Sigmoid colon (tissue), 7 donors: ENCODE data around the gene GPC6. TPM values are rescaled to one million over a fixed set of nuclear protein-coding genes. Genes with fewer than 3 reads are reported as not detected.

Experiments
- DNase-seq: peaks from one replicate; pipeline ENCODE4 v3.0.0-alpha.2; 2019
- H3K27ac ChIP-seq, 4 donors: fragments of 200-600 bp; sonication (generic); one replicate each; pipeline ENCODE4 v1.5.1; 2016 to 2019; ENCODE audit warnings: mild to moderate bottlenecking in 1 of 4
- H3K27me3 ChIP-seq, 3 donors: fragments of 200-600 bp; sonication (generic); one replicate each; pipeline ENCODE4 v1.5.1; 2019; ENCODE audit warnings: mild to moderate bottlenecking in 1 of 3
- H3K36me3 ChIP-seq, 4 donors: fragments of 200-600 bp; sonication (generic); one replicate each; pipeline ENCODE4 v1.5.1; 2016 to 2019
- H3K4me1 ChIP-seq, 4 donors: fragments of 200-600 bp; sonication (generic); one replicate each; pipeline ENCODE4 v1.5.1; 2017 to 2019
- H3K4me3 ChIP-seq, 4 donors: fragments of 200-600 bp; sonication (generic); one replicate each; pipeline ENCODE4 v1.5.1; 2017 to 2019; ENCODE audit warnings: mild to moderate bottlenecking in 2 of 4, moderate library complexity in 1 of 4
- H3K9me3 ChIP-seq, 4 donors: fragments of 200-600 bp in 3 of 4; sonication (generic) in 3 of 4; one replicate each; pipeline versions ENCODE4 v1.5.1 to v1.6.1; 2013 to 2019
- CTCF ChIP-seq, 4 experiments: fragments of 450-650 bp in 3 of 4; fragments of 200-600 bp in 1 of 4; IDR thresholded peaks; one replicate each; pipeline ENCODE4 v1.5.1; 2016 to 2019; ENCODE audit warnings: antibody characterized with exemption in 4 of 4, mild to moderate bottlenecking in 3 of 4, moderate library complexity in 2 of 4
- EP300 ChIP-seq, 4 donors: sonication (generic); formaldehyde crosslinking; IDR thresholded peaks; one replicate each; pipeline ENCODE4 v1.6.1; 2017; ENCODE audit warnings: antibody characterized with exemption in 4 of 4
- POLR2A ChIP-seq, 2 donors: fragments of 450-650 bp; IDR thresholded peaks; one replicate each; pipeline ENCODE4 v1.6.1; 2016; ENCODE audit warnings: antibody characterized with exemption in 2 of 2, mild to moderate bottlenecking in 2 of 2, moderate library complexity in 2 of 2
- POLR2AphosphoS5 ChIP-seq, 4 donors: sonication (generic); formaldehyde crosslinking; IDR thresholded peaks; one replicate each; pipeline ENCODE4 v1.6.1; 2017; ENCODE audit warnings: antibody characterized with exemption in 4 of 4
- WGBS, 2 donors: extraction: QIAGEN DNeasy Blood & Tissue Kit; methylation state at CpG; one replicate each; pipeline ENCODE4 v1.1.7; 2013; 5-methylcytosine and 5-hydroxymethylcytosine counted together
- intact Hi-C: fragments of 100-400 bp; cut with DNase I; formaldehyde crosslinking; loops from one replicate; pipeline ENCODE4 v1.15.1; 2023
- polyA plus RNA-seq, 3 donors: library from polyadenylated mRNA; stranded (reverse); fragments of 200-250 nt; gene quantifications; one replicate each; pipeline ENCODE4 v1.2.3, GENCODE V29; 2013
- total RNA-seq, 4 donors: library from RNA; depleted of rRNA; stranded (reverse); fragments of >200 nt; gene quantifications; one replicate each; pipeline ENCODE4 v1.1.0, GENCODE V29; 2016
- donor health status: healthy with polysubstance abuse.
- donor health status: Bipolar disorder and iron deficiency.
- donor health status: healthy.

The GPC6 gene
- total and polyA plus RNA-seq, 7 donors, result 0.23 to 27.5 (median 14.4) TPM

- H3K4me1 ChIP-seq, result peaks cover 0 to 23% (median 10%) of the 10 kb centered on the region in 4 donors
- peaks cover 0 to 28% (median 0%) of the 10 kb centered on the region in 3 donors for H3K27me3 ChIP-seq
- WGBS, 2 donors, result 2% methylated on average over 62 of the region's 62 CpGs
- no peak for TF ChIP-seq POLR2A (IDR thresholded peaks at IDR 0.05)
- TF ChIP-seq CTCF (IDR thresholded peaks at IDR 0.05), result peak in 2 of 4 experiments; percentile 12 to 52
- peak in 3 of 4 donors; percentile 7 to 40 (median 17) for TF ChIP-seq POLR2AphosphoS5 (IDR thresholded peaks at IDR 0.05)
- H3K27ac ChIP-seq, result peak overlapping the region; percentile 71 to 81 (median 77)
- H3K4me3 ChIP-seq, result peak overlapping the region; percentile 55 to 67 (median 59)
- no peaks in the 10 kb centered on the region for H3K36me3 ChIP-seq
- peak; percentile 86 for DNase-seq
- intact Hi-C loops, result loop anchor here (5.0 kb wide), 1 partner anchor 1134 kb away; no protein-coding TSS in a partner anchor
- no peaks in the 10 kb centered on the region for H3K9me3 ChIP-seq
Measured at GRCh38 chr13:93227878-93228642, 1.5 kb downstream of the GPC6 start.

GRCh38 chr13:93228643-93228937 lies 2.0 kb downstream of the GPC6 start:
- WGBS, 2 donors, result 0 to 1% methylated on average over 9 of the region's 9 CpGs
- H3K27ac ChIP-seq, result peak overlapping the region; percentile 71 to 81 (median 77)
- H3K9me3 ChIP-seq, result no peaks in the 10 kb centered on the region
- H3K4me1 ChIP-seq, result peaks cover 0 to 23% (median 10%) of the 10 kb centered on the region in 4 donors
- TF ChIP-seq EP300 (IDR thresholded peaks at IDR 0.05) (no peak), POLR2A (IDR thresholded peaks at IDR 0.05) (no peak), CTCF (IDR thresholded peaks at IDR 0.05) (no peak), POLR2AphosphoS5 (IDR thresholded peaks at IDR 0.05) (no peak)
- H3K4me3 ChIP-seq, result peak overlapping the region; percentile 55 to 67 (median 59)
- intact Hi-C loops, result loop anchor here (5.0 kb wide), 1 partner anchor 1134 kb away; no protein-coding TSS in a partner anchor
- no peaks in the 10 kb centered on the region for H3K36me3 ChIP-seq
- DNase-seq, result no peak
- H3K27me3 ChIP-seq, result peaks cover 0 to 28% (median 0%) of the 10 kb centered on the region in 3 donors

GRCh38 chr13:93230261-93230855 lies 3.8 kb downstream of the GPC6 start:
- Histone ChIP-seq H3K4me3 (peak overlapping the region in 1 of 4 donors; percentile 67), H3K27ac (peak overlapping the region; percentile 71 to 81 (median 77)), H3K27me3 (peaks cover 0 to 28% (median 0%) of the 10 kb centered on the region in 3 donors), H3K9me3 (no peaks in the 10 kb centered on the region), H3K4me1 (peaks cover 0 to 23% (median 12%) of the 10 kb centered on the region in 4 donors), H3K36me3 (no peaks in the 10 kb centered on the region)
- DNase-seq, result no peak
- TF ChIP-seq CTCF (IDR thresholded peaks at IDR 0.05) (no peak), POLR2AphosphoS5 (IDR thresholded peaks at IDR 0.05) (peak in 1 of 4 donors; percentile 4)
- intact Hi-C loops, result no loop called here

GRCh38 chr13:93231867-93232266 lies 5.3 kb downstream of the GPC6 start:
- H3K4me1 ChIP-seq, result peaks cover 0 to 26% (median 17%) of the 10 kb centered on the region in 4 donors
- no peak overlapping the region for H3K4me3 ChIP-seq
- DNase-seq, result no peak
- H3K27ac ChIP-seq, result peak overlapping the region in 1 of 4 donors; percentile 10
- no peaks in the 10 kb centered on the region for H3K9me3 ChIP-seq
- H3K36me3 ChIP-seq, result no peaks in the 10 kb centered on the region
- intact Hi-C loops, result no loop called here
- TF ChIP-seq POLR2A (IDR thresholded peaks at IDR 0.05) (no peak), EP300 (IDR thresholded peaks at IDR 0.05) (no peak), POLR2AphosphoS5 (IDR thresholded peaks at IDR 0.05) (no peak)
- peaks cover 0 to 21% (median 0%) of the 10 kb centered on the region in 3 donors for H3K27me3 ChIP-seq
- 14 to 70% methylated on average over 3 of the region's 3 CpGs for WGBS, 2 donors

- Histone ChIP-seq H3K36me3 (no peaks in the 10 kb centered on the region), H3K27ac (no peak overlapping the region), H3K9me3 (peaks cover 0 to 7% (median 0%) of the 10 kb centered on the region in 4 donors), H3K27me3 (peaks cover 0 to 2% (median 0%) of the 10 kb centered on the region in 3 donors), H3K4me3 (no peak overlapping the region), H3K4me1 (peaks cover 0 to 15% (median 4%) of the 10 kb centered on the region in 4 donors)
- TF ChIP-seq POLR2A (IDR thresholded peaks at IDR 0.05) (no peak), EP300 (IDR thresholded peaks at IDR 0.05) (no peak), CTCF (IDR thresholded peaks at IDR 0.05) (no peak), POLR2AphosphoS5 (IDR thresholded peaks at IDR 0.05) (no peak)
- intact Hi-C loops, result no loop called here
- DNase-seq, result no peak
- WGBS, 2 donors, result 30 to 61% methylated on average over 3 of the region's 3 CpGs
Measured at GRCh38 chr13:93233997-93234416, 7.4 kb downstream of the GPC6 start.
